IPS-NIHi11 (cell line): ENCODE data around the gene TMEM201.
A peak's percentile ranks its signal among the peaks of the same experiment; 100 is the strongest.
"Not testable (repeated sequence)": the region's sequence is repeated elsewhere in the genome, so short reads cannot be mapped to it uniquely, and the experiment has no call there.

Source experiments
- DNase-seq: peaks from one replicate; pipeline ENCODE4 v3.0.0; 2012; ENCODE audit warnings: mixed read lengths, low spot score

Gene TMEM201

DNA sequence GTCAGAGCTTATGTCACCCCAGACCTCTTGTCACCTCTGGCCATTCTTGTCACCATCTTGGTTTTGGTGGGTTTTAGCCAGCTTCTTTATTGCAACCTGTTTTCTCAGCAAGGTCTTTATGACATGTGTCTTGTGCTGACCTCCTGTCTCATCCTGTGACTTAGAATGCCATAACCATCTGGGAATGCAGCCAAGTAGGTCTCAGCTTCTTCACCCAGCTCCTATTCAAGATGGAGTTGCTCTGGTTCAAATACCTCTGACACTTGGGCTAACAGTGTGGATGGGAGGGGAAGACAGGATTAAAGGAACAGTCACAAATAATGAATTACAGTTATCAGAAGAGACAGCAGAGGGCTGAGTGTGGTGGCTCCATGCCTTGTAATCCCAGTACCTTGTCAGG, 32.3 kb downstream of the TMEM201 start:
- no peak for DNase-seq

DNA sequence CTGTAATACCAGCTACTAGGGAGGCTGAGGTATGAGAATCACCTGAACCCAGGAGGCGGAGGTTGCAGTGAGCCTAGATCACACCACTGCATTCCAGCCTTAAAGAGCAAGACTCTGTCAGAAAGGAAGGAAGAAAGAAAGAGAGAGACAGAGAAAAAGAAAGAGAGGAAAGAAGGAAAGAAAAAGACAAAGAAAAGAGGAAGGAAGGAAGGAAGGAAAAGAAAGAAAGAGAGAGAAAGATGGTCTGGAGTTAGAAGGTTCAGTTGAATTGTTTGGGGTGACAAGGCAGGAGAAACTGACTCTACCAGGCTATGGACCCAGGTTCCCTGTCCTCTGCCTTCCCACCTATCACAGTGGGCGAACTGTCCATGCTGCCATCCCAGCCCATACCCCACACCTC, 35.4 kb downstream of the TMEM201 start:
- DNase-seq, result no peak

DNA sequence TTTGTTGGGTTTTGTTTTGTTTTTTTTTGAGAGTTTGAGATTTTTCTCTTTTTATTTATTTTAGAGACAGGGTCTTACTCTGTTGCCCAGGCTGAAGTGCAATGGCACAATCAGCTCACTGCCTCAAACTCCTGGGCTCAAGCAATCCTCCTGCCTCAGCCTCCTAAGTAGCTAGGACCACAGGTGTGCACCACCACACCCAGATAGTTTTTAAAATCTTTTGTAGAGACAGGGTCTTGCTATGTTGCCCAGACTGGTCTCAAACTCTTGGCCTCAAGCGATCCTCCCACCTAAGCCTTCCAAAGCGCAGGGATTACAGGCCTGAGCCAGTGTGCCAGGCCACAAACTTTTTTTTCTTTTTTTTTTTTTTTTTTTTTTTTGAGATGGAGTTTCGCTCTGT, 36.3 kb downstream of the TMEM201 start:
- DNase-seq, result not testable (repeated sequence)

DNA sequence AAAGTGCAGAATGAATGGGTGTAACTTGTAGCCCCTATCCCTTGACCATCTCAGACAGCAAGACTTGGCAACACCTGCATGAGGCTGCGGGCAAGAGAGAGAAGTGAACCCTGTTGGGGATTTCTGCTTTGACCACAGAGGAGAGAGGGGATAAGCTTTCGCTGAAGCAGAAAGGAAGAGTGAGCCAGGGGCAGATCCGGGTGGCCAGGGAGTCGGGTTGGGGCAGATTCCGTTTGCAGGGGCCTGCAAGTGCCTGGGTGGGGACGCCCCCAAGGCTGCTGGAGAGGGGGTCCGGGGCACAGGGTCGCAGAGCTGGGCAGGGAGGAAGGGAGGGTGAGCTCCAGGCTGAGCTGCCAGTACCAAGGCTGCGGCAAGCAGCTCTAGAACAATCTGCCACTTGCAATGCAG, 37.5 kb downstream of the TMEM201 start:
- DNase-seq, result no peak

DNA sequence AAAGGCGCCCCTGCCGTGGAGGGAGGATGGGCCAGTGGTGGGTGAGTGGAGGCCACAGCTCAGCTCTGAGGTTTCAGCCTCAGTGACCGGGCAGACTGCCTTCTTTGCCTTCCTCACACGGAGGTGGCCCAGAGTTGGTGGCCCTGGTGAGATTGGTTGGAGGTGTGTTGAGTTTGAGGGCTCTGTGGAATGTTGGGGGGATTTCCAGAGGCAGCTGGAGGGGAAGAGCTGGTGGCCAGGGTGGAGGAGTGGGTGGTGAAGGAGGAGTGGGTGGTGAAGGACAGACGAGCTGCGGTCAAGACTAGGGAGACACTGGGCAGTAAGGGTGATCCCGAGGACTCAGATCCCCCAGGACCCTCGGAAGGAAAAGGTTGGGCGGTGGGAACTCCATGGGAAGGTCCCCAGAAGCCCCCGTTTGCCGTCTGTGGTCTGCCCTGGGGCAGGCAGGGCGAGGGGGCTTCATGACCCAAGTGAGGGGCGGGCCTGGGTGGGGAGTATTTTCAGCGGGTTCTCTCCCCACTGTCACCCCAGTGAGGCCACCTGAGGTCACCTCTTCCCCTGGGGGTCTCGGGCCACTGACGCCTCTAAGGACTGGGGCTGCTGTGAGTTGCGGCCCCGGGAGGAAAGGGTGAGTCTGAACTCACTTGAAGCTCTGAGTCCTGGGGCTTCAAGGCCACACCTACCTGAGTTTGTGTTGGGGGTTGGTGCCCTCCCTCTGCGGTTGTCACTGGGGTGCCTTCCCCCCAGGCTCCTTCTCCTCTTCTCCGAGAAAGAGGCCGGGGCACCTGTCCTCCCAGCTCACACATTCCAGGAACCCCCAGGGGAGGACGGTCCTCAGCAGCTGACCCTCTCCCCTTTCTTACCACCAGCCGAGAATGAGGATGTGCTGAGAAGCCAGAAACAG, 40.1 kb downstream of the TMEM201 start:
- no peak for DNase-seq

DNA sequence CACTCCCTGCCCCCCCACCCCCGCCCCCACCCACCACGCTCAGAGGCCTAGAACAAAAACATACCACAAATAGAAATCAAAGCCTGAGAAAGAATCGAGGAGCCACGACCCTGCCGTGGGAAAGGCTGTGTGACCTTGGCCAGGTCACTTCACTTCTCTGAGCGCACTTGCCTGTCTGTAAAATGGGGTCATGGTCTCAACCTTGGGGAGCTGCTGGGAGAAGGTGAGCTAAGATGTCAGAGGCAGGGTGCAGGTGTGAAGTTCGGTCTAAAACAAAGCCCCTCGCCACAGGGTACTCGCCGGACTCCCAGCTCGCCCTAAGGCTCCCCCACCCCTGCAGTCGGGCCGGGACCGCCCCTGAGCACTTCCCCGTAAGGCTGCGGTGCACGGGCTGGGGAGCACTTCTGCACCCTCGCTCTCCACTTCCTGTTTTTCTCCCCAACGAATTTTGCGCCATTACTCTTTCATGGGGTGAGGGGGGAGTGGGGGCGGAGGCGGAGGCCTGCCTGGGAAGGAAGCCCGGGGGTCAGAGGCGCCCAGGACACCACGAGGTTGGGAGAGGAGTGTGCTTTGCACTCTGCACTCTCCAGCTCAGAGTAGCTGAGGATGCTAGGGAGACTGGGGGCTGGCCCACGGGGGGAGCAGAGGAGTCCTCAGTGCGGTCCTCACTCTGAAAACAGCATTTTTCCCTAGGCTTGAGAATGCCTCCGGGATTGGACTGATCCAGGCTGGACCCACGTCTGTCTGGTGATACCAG, 40.9 kb downstream of the TMEM201 start:
- DNase-seq, result no peak

DNA sequence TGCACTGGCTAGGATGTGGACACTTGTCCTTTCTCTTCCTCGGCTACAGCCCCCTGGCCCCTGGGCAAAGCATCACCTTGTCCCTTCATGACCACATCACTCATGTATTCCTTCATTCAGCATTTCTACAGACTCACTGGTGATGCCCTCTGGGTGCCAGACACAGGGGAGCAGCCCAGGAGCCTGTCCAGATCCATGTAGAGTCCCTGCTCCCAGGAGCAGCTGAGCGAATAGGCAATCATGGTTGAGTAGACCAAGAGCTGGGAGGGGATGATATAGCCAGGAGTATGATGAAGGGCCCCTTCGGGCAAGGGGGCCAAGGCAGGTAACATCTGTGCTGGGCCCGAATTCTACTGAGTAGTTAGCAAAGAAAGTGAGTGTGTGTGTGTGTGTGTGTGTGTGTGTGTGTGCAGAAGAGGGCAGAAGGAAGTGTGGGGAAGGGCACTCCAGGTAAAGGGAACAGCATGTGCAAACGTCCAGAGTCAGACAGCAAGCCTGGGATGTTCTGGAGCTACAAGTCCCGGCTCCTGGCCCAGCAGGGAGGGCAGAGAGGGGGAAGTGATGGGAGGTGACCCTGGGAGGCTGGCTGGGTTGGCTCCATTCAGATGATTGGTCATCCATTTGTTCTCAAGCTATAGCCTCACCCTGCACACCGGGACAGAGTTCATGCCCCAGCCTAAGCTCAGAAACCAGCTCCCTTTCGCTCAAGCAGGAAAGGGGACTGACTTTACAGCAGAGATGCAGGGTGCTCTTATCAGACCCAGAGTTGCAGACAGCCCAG, 41.8 kb downstream of the TMEM201 start:
- DNase-seq, result no peak

DNA sequence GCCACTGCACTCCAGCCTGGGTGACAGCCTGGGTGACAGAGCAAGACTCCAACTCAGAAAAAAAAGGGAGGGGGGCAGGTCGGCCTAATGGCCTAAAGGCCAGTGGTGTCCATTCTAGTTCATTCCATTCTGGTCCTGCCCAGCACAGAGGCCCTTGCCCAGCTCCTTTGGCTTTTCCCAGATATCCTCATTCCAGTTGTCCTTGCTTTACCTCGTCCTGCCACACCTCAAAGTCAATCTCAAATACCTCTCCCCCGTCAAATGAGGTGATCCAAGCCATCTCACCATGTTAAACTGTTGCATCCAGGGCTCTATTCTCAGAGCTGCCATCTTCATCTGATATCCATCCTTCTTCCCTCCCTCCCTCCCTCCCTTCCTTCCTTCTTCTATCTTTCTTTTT, 42.9 kb downstream of the TMEM201 start:
- no peak for DNase-seq

DNA sequence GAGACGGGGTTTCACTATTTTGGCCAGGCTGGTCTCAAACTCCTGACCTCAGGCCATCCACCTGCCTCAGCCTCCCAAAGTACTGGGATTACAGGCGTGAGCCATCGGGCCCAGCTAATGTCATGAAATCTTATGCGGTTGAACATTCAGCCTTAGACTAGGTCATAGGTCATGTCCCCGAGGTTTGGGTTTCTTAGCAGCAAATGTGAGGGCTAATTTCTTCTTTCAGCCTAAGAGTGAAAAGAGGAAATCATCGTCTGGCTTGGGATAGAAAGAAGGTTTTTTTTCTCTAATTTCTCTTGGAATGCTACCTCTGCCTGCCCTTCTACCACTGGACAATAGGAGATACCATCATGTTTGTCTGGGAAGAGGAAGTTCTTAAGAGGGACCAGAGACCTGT, 44.8 kb downstream of the TMEM201 start:
- DNase-seq, result no peak

DNA sequence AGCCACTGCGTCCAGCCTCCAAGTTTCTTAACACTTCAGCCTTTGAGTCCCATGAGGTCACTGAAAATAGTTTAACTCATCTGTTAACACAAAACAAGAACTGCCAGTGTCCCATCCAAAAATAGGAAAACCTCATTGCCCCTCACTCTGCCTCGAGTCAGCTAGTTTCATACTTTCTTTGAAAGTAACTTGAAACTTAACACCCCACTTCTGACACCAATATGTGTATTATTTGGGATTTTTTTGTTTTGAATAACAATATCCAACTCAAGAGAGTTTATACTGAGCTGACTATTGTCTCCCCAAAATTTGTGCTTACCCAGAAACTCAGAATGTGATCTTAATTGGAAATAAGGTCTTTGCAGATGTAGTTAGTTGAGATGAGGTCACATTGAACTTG, 45.9 kb downstream of the TMEM201 start:
- no peak for DNase-seq

DNA sequence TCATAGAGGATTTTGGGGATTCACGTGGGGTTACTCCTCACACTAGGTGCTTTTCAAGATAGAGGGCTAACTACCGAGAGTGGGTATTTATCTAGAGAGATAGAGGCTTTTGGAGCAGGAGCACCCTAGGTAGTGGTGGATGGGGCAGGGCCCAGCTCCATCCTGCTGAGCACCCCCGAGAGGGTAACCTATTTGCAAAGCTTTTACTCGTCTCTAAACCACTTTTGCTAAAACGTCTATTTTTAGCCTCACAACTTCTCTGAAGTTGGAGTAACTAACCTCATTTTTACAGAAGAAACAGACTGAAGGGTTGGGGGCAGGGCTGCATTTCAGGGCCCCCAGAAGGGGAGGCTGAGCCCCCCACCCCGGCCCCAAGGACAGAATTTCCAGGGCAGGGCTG, 50.5 kb downstream of the TMEM201 start:
- DNase-seq, result no peak

DNA sequence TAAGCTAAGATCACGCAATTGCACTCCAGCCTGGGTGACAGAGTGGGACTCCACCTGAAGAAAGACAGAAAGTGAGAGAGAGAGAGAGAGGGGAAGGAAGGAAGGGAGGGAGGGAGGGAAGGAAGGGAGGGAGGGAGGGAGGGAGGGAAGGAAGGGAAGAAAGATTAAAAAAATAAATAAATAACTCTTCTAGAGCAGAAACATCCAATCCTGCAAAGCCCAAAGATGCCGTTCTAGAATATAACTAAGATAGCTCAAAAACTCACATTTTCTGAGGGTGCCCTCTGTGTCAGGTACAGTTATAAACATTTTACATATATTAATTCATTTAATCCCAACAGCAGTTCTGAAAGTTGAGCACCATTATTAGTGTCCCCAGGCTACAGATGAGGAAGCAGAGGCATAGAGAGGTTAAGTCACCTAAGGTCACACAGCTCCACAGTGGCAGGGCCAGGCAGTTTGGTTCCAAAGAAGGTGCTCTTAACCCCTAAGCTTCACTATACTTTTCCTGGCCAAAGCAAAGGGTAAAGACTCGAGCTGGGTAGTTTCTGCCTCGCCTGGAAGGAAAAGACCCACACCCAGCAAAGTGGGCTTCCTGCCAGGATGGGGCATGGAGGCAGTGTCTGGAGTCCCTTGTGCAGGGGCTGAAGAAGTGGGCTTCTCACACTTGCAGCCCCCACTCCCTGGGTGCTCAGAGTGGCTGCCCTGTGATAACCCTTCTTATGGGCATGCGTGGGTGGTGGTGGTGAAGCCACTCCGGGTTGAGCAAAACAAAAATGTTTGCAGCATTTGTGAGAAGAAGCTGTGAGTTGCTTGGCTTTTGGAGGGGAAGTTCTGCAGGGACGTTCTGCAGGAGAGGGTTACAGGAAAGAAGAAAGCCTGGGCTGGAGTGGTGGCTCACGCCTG, 54.9 kb downstream of the TMEM201 start:
- no peak for DNase-seq

DNA sequence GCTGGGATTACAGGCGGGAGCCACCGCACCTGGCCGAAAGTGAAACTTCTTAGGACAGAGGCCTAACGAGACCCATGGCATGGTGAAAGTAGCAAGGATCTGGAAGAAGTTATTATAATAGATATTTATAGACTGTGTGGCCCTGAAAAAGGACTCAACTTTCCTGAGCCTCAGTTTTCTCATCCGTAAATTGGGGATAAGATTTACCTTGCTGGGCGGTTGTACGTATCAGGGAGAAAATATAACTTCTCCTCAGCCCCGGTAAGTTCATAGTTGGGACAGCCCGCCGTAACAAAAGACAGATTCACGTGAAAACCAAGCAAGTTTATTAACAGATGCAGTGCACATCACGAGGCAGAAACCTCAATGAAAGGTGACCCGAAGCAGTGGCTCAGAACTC, 57.3 kb downstream of the TMEM201 start:
- no peak for DNase-seq

DNA sequence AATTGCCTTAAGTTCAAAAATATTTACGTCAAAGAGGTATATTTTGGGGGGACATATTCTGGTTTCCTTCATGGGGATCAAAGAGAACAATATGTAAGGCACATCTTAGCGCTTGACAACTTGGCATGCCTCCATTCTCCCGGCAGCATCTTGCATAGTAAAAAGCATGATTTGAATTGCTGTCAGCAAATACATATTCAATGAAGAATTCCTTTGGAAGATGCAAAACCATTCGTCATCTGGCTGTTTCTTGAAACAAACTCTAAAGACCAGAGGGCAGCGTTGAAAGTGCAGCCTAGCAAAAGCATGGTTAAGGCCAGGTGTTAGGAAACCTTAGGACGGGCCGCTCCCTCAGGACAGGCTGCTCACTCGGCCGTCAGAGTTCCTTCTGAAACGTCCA, 59.5 kb downstream of the TMEM201 start:
- no peak for DNase-seq

DNA sequence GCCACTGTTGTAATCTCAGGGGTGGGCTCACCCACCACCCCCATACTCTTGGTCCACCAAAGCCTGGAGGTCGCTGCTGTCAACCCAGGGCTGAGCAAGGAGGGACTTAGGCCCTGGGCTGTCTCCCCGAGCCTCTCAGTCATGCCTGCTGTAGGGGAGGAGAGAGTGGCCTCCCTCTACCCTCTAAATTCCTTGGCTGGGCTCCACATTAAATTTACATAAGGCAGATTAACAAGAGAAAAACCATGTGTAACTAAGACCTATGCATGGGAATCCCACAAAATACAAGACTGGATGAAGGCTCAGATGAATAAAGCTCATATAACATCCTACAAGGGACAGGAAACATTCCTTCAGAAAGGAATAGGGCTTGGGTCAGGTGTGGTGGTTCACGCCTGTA, 61.1 kb downstream of the TMEM201 start:
- DNase-seq, result no peak

DNA sequence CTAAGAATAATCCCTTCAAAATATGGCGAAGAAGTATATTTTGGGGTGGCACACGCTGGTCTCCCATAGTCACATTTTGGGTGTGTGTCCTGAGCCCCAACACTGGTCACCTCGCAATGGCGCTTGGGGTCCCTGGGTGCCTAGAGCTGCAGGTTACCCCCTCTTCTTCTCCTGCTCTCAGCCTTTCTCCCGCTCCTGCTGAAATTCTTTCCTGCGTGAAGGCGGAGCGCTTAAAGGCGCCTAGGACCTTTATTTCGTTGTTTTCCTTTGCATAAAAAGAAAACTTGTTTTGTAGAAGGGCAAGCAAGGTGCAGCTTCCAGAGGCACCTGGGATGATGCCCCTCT, 62.5 kb downstream of the TMEM201 start:
- DNase-seq, result no peak

DNA sequence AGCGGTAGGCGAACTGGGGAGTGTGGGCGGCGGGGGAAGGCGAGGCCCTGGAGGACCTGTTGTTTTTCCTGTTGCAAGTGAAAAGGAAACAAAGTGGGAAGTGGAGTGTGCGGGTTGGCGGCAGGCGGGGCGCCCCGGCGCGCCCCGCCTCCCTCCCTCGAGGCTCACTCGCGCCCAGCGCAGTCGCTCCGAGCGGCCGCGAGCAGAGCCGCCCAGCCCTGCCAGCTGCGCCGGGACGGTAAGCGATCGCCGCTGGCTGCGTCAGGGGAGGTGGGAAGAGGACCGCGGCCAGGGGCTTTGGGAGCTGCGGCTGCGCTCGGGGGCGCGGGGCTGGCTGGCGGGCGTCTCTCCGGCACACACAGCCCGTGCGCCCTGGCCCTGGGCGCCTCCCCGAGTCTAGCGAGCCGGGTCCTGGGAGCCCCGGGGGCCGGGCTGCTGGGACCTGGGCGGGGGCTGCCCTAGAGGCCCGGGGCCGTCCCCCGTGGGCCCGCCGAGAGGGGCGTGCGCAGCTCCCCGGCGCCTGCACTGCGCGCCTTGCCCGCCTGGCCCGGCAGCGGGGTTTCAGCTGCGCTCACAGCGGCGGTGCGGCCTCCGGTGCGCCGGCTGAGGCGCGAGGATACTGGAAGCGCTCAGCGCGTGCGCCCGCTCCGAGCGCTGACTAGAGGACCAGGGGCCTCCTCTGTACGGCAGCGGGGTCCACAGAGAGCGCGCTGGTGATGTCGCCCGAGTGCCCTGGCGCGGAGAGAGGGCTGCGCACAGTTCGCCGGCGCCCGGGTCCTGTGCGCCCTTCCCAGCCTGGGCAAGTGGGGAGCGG, 63.1 kb downstream of the TMEM201 start, which contains the start of gene PIK3CD:
TSS of gene PIK3CD (plus strand) at position 167 of the 814 bp plus-strand sequence. CDS start 58,725 bp downstream, outside the sequence.
- peak; percentile 83 for DNase-seq

DNA sequence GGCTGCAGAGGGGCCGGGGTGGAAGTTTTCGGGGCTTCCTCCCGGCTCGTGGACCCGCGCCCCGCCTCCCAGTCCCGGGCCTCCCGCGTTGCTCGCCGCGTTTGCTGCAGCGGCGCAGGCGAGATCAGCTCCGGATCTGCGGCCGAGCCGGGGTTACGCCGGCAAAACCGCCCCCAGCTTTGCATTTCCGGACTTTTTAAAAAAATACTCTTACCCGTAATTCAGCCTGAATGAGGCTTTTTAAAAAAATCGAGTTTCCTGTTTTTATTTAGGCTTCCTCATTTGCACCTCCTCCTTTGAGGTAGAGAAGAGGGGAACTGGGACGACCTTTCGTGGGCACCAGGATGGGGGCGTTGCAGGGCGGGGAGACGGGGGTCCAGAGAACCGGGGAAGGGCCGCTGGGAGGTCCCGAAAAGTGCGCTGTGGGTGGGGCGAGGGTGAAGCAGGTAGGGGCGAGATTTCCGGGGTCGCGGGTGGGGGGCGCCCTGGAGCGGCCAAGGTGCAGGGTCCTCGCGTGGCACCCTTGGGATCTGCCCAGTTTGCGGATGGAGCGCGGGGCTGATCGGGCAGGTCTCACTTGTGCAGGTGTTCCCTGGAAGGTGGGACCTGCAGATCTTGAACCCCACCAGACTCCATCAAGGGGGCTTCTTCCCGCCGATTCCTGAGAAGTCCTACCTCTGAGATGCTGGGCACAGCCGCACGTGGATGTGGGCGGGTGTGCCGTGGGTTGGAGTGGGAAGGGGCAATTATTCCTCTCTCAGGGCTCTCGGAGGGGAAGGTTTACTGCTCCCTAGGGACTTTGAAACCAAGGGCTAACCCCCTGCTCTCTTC, 63.9 kb downstream of the TMEM201 start:
- DNase-seq, result peak; percentile 63

DNA sequence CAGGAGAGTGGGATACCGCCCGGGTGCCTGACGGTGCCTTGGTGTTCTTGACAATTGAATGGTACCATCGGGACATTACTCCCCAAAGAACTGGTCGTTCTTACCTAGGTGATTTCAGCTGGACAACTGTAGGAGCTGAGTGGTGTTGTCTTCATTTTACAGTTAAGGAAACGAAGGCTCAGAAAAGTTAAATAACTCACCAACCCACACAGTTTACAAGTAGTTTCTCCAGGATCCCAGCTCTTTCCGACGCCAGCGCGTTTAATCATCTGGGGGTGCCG, 64.4 kb downstream of the TMEM201 start:
- no peak for DNase-seq

DNA sequence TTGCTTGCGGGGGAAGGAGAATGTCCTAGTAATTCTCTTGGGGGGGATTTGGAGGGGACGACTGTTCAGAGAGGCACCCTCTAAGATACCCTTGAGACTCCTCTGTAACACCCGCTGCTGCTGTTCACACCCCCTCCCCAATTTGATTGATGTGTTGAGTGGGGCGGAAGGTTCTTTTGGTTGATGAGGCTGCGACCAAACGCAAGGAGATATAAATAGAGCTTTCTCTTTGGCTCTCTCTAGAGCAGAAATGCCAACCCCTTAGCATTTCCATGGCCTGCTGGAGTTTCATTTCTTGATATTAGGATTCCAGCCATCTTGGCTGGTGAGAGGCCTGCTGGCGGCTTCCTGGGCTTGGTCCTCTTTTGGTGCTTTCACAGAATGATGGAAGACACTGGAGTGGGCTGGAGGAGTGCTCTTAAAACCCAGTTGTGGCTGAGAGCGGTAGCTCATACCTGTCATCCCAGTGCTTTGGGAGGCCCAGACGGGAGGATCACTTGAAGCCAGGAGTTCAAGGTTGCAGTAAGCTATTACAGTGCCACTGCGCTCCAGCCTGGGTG, 64.9 kb downstream of the TMEM201 start:
- no peak for DNase-seq
